Body of pancreas (tissue), 4 donors: Measurements from ENCODE around the gene SGSH.

ENCODE experiments used
- CTCF ChIP-seq, 7 experiments: fragments of 450-650 bp in 4 of 7; fragments of 200-600 bp in 3 of 7; sonication (generic) in 3 of 7; IDR thresholded peaks; one replicate each; pipeline ENCODE4 v1.5.1; 2016 to 2019; ENCODE audit warnings: antibody characterized with exemption in 7 of 7
- POLR2A ChIP-seq, 3 donors: fragments of 450-650 bp; IDR thresholded peaks; one replicate each; pipeline ENCODE4 v1.6.1; 2016; ENCODE audit warnings: antibody characterized with exemption in 3 of 3, mild to moderate bottlenecking in 2 of 3

GRCh38 chr17:80164185-80164584 lies 55.9 kb downstream of the SGSH start:
- no peak for TF ChIP-seq CTCF (IDR thresholded peaks at IDR 0.05)
- TF ChIP-seq POLR2A (IDR thresholded peaks at IDR 0.05) = no peak
